Endothelial cell of umbilical vein (primary cell): ENCODE results near the gene SIRPA.

ENCODE experiments used
- CTCF ChIP-seq, 2 donors: IDR thresholded peaks; 1 replicate in 1 of 2; 2 replicates in 1 of 2; pipeline ENCODE4 v1.5.1; 2011; ENCODE audit warnings: low read length in 2 of 2, mild to moderate bottlenecking in 2 of 2, moderate library complexity in 2 of 2, control low read depth in 1 of 2, inconsistent platforms in 1 of 2, low read depth in 1 of 2; ENCODE audit not compliant: insufficient read depth in 1 of 2; ENCODE audit errors: extremely low read depth in 1 of 2
- EZH2 ChIP-seq: IDR thresholded peaks from 2 replicates; pipeline ENCODE4 v1.6.1; 2012; ENCODE audit warnings: borderline replicate concordance, low read depth, mild to moderate bottlenecking, moderate library complexity, low read length, inconsistent platforms; ENCODE audit not compliant: severe bottlenecking
- FOS ChIP-seq: IDR thresholded peaks from 2 replicates; pipeline ENCODE4 v1.6.1; 2011; ENCODE audit warnings: mild to moderate bottlenecking, low read length, moderate library complexity, borderline replicate concordance; ENCODE audit not compliant: insufficient read depth
- JUN ChIP-seq: IDR thresholded peaks from 2 replicates; pipeline ENCODE4 v1.6.1; 2011; ENCODE audit warnings: borderline replicate concordance, low read depth; ENCODE audit not compliant: insufficient read length, insufficient read depth
- POLR2A ChIP-seq: IDR thresholded peaks from 2 replicates; pipeline ENCODE4 v1.6.1; 2012; ENCODE audit warnings: low read depth, mild to moderate bottlenecking, control low read depth, low read length

- no peak for TF ChIP-seq CTCF (IDR thresholded peaks at IDR 0.05; ENCODE audit: extremely low read depth in 1 of 2, insufficient read depth in 1 of 2, low read depth in 1 of 2, low read length in 2 of 2)
- TF ChIP-seq POLR2A = no peak
- TF ChIP-seq FOS = no peak
- no peak for TF ChIP-seq JUN
- no peak for TF ChIP-seq EZH2
These were observed 43.5 kb downstream of the SIRPA start for GRCh38 chr20:1938464-1939269.
